Natural killer cell treated with Interleukin-12 subunit alpha and Interleukin-12 subunit beta and Interleukin-15 and Interleukin-18, amount 100 ng/mL, for 72 hours (primary cell): ENCODE data around the gene NRXN3. TPM values are rescaled to one million over a fixed set of nuclear protein-coding genes. Genes with fewer than 3 reads are reported as not detected.

Experiments
- ATAC-seq, 2 donors: fragments of 150-1000 bp; cut with Tn5 transposase in 1 of 2; sonication (Bioruptor Pico), chemical (Tn5 transposase) in 1 of 2; 2 replicates each; pipeline ENCODE4 v1.10.0; 2021
- DNase-seq: peaks from one replicate; pipeline ENCODE4 v3.0.0; 2022; ENCODE audit warnings: low spot score
- H3K27ac Mint-ChIP-seq, 2 donors: 1 replicate in 1 of 2; 2 replicates in 1 of 2; pipeline ENCODE4 v1.8.0; 2022; ENCODE audit warnings: mixed read lengths in 2 of 2, mild to moderate bottlenecking in 1 of 2, moderate library complexity in 1 of 2
- H3K27me3 Mint-ChIP-seq, 2 donors: 1 replicate in 1 of 2; 2 replicates in 1 of 2; pipeline ENCODE4 v1.8.0; 2022; ENCODE audit warnings: mixed read lengths in 2 of 2
- H3K36me3 Mint-ChIP-seq: one replicate; pipeline ENCODE4 v1.8.0; 2022; ENCODE audit warnings: mixed read lengths
- H3K4me1 Mint-ChIP-seq, 2 donors: 1 replicate in 1 of 2; 2 replicates in 1 of 2; pipeline ENCODE4 v1.8.0; 2022; ENCODE audit warnings: low read depth in 2 of 2, mixed read lengths in 2 of 2, mild to moderate bottlenecking in 1 of 2
- H3K4me3 Mint-ChIP-seq: one replicate; pipeline ENCODE4 v1.8.0; 2022; ENCODE audit warnings: mixed read lengths
- H3K9me3 Mint-ChIP-seq: 2 replicates; pipeline ENCODE4 v1.8.0; 2022; ENCODE audit warnings: mixed read lengths
- total RNA-seq, 2 donors: library from RNA; stranded (reverse); gene quantifications; one replicate each; pipeline ENCODE4 v1.2.3, GENCODE V29; 2022

Gene NRXN3
- total RNA-seq, 2 donors from 2014 or later, result not detected

GRCh38 chr14:78788467-78789360, 618.5 kb downstream of the NRXN3 start:
- Mint-ChIP-seq H3K36me3 (no peaks in the 10 kb centered on the region), H3K9me3 (peaks cover 7% of the 10 kb centered on the region), H3K4me3 (no peak overlapping the region), H3K27ac (no peak overlapping the region), H3K4me1 (no peaks in the 10 kb centered on the region), H3K27me3 (no peaks in the 10 kb centered on the region)
- DNase-seq (no peak), ATAC-seq (no peak)

GRCh38 chr14:78790271-78790670, 620.1 kb downstream of the NRXN3 start:
- Mint-ChIP-seq H3K27ac (no peak overlapping the region), H3K4me1 (no peaks in the 10 kb centered on the region), H3K4me3 (no peak overlapping the region), H3K9me3 (peaks cover 4% of the 10 kb centered on the region), H3K36me3 (no peaks in the 10 kb centered on the region), H3K27me3 (no peaks in the 10 kb centered on the region)
- no peak for ATAC-seq
- no peak for DNase-seq

DNA sequence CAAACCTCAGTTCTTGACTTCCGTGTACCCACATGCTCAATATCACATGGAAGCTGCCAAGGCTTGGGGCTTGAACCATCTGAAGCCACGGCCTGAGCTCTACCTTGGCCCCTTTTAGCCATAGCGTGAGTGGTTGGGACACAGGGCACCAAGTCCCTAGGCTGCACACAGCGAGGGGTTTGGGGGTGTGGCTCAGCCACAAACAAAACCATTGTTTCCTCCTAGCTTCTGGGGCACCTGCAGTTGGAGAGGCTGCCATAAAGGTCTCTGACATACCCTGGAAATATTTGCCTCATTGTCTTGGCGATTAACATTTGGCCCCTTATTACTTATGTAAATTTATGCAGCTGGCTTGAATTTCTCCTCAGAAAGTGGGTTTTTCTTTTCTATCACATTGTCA, 628.6 kb downstream of the NRXN3 start:
- no peaks in the 10 kb centered on the region for H3K36me3 Mint-ChIP-seq
- peaks cover 10% of the 10 kb centered on the region for H3K9me3 Mint-ChIP-seq
- H3K4me3 Mint-ChIP-seq, result no peak overlapping the region
- H3K27ac Mint-ChIP-seq, result no peak overlapping the region
- H3K27me3 Mint-ChIP-seq, result no peaks in the 10 kb centered on the region
- ATAC-seq (no peak), DNase-seq (no peak)
- no peaks in the 10 kb centered on the region for H3K4me1 Mint-ChIP-seq

DNA sequence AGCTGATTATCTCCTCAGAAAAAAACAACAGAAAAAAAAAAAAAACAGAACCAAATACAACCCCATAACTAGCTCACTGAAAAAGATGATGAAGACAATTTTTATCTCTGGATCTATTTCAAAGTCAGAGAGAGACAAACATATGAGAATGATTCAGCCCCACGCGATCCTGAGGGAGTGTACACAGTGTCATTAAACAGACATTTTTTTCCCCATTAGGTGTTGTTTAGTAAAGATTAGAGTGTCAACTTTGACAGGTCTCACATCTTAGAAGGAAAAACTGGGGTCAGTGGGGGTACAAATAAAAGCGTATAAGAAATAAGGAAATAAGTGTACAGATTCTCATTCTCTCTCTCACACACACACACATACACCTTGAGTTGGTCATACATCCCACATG, 635.4 kb downstream of the NRXN3 start:
- H3K4me1 Mint-ChIP-seq, result no peaks in the 10 kb centered on the region

DNA sequence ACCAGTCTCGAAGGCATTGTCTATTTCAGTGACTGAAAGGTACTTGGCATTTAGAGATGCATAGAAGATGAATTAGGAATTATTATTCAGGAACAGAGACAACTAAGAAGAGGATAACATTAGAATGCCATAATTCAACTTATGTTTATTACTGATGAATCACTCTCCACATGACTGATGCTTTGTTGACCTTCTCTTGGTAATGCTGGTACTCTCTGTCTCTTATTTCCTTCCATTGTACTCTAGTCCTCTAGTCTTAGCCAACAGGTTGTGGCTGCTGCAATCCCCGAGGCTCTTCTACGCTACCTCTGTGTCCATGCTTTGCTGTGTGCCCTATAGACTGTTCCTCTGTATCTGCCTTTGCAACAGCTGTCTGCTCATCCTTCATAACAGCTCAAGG, 652.9 kb downstream of the NRXN3 start:
- Mint-ChIP-seq H3K27ac (no peak overlapping the region), H3K27me3 (no peaks in the 10 kb centered on the region), H3K36me3 (no peaks in the 10 kb centered on the region), H3K4me3 (no peak overlapping the region), H3K9me3 (peaks cover 3% of the 10 kb centered on the region), H3K4me1 (no peaks in the 10 kb centered on the region)
- ATAC-seq (no peak), DNase-seq (no peak)

More for the DNA sequence above, 635.4 kb downstream of the NRXN3 start:
- Mint-ChIP-seq H3K27me3 (no peaks in the 10 kb centered on the region), H3K27ac (no peak overlapping the region), H3K36me3 (no peaks in the 10 kb centered on the region), H3K4me3 (no peak overlapping the region), H3K9me3 (peaks cover 12% of the 10 kb centered on the region)
- no peak for ATAC-seq
- no peak for DNase-seq

DNA sequence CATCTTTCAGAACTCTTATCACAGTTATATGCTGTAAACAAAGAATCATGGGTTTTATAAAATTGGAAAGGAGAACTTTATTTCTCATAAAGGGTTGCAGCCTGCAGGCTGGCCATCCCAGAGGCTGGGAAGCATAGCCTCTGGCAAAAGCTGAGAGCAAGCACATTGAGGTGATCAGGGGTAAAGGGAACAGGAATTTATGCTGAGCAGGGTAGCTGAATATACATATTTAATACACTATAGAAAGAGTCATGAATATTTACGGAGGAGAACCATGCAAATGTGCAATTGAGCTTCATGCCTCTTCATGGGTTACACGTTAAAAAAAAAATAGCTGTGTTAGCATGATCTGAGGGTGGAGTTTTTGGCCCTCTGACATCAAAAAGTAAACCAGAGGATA, 653.3 kb downstream of the NRXN3 start:
- peaks cover 3% of the 10 kb centered on the region for H3K9me3 Mint-ChIP-seq
- no peaks in the 10 kb centered on the region for H3K27me3 Mint-ChIP-seq
- no peaks in the 10 kb centered on the region for H3K4me1 Mint-ChIP-seq
- H3K27ac Mint-ChIP-seq, result no peak overlapping the region
- H3K36me3 Mint-ChIP-seq, result no peaks in the 10 kb centered on the region
- DNase-seq (no peak), ATAC-seq (no peak)
- H3K4me3 Mint-ChIP-seq, result no peak overlapping the region

- Mint-ChIP-seq H3K4me3 (no peak overlapping the region), H3K27me3 (no peaks in the 10 kb centered on the region)
- no peak for ATAC-seq
Measured at GRCh38 chr14:78829274-78829673, 659.1 kb downstream of the NRXN3 start.

GRCh38 chr14:78834766-78835451, 664.7 kb downstream of the NRXN3 start:
- no peak overlapping the region for H3K27ac Mint-ChIP-seq
- H3K4me1 Mint-ChIP-seq, result no peaks in the 10 kb centered on the region
- H3K4me3 Mint-ChIP-seq, result no peak overlapping the region
- ATAC-seq, result no peak
- H3K27me3 Mint-ChIP-seq, result no peaks in the 10 kb centered on the region
- no peak for DNase-seq
- no peaks in the 10 kb centered on the region for H3K36me3 Mint-ChIP-seq
- no peaks in the 10 kb centered on the region for H3K9me3 Mint-ChIP-seq

More at GRCh38 chr14:78829274-78829673, 659.1 kb downstream of the NRXN3 start:
- H3K36me3 Mint-ChIP-seq, result no peaks in the 10 kb centered on the region
- no peaks in the 10 kb centered on the region for H3K9me3 Mint-ChIP-seq
- no peaks in the 10 kb centered on the region for H3K4me1 Mint-ChIP-seq
- H3K27ac Mint-ChIP-seq, result no peak overlapping the region
- DNase-seq, result no peak

DNA sequence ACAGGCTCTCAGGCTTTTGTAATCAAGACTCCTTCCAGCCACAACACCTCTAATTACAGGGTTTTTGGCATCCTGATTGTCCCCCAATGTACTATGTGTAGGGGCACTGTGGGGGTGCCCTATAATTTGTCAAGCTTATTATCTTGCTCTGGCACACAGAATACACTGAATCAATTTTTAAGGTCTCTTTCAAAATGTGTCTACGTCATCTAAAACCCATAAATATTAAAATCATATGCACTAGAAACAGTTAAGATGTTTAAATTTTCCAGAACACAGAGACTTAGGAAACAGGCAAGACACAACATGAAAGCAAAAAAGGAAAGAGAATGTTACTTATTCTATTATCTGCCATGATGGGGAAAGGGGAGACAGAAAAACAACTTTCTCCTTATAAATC, 665.7 kb downstream of the NRXN3 start:
- Mint-ChIP-seq H3K27me3 (no peaks in the 10 kb centered on the region), H3K36me3 (no peaks in the 10 kb centered on the region), H3K9me3 (no peaks in the 10 kb centered on the region), H3K4me3 (no peak overlapping the region), H3K27ac (no peak overlapping the region), H3K4me1 (no peaks in the 10 kb centered on the region)
- ATAC-seq (no peak), DNase-seq (no peak)

DNA sequence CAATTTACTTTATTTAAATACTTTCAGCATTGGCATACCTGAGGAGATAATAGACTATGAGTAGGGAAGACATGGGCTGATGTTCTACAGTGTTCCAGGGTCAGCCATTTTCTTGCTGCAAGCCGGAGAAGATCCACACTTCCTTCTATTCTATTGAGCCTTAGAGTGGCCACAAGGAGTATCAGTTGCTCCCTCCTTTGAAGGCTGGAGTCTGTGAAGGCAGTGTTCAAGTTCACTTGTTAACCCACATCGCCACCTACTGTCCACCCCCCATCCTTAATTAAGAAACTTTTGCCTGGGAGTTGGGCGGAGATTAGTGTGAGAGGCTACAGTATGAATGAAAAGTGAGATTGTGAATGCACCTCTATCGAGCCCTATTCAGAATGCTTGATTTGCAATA, 666.6 kb downstream of the NRXN3 start:
- ATAC-seq (no peak), DNase-seq (no peak)
- H3K4me3 Mint-ChIP-seq, result no peak overlapping the region
- H3K9me3 Mint-ChIP-seq, result no peaks in the 10 kb centered on the region
- no peak overlapping the region for H3K27ac Mint-ChIP-seq
- H3K27me3 Mint-ChIP-seq, result no peaks in the 10 kb centered on the region
- no peaks in the 10 kb centered on the region for H3K4me1 Mint-ChIP-seq
- no peaks in the 10 kb centered on the region for H3K36me3 Mint-ChIP-seq

DNA sequence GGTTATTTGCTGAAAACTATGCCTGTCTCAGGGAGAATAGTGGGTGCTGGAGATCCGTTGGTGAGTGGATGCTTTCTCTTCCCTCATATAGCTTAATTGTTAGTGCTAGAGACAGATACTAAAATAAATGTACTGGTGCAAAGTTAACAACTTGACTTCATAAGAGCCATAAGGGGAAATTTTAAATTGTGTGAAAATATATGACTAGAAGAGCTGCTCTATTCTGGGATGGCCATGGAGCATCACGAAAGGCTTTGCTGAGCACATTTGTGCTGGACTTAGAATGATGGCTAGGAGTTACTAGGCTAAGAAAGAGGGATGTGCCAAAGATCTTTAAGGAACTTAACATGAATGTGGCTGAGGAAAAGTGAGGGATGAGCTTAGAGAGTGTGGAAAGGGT, 668.8 kb downstream of the NRXN3 start:
- no peaks in the 10 kb centered on the region for H3K27me3 Mint-ChIP-seq
- H3K27ac Mint-ChIP-seq, result no peak overlapping the region
- ATAC-seq, result no peak

GRCh38 chr14:78840898-78841297, 670.7 kb downstream of the NRXN3 start:
- ATAC-seq, result no peak
- Mint-ChIP-seq H3K4me3 (no peak overlapping the region), H3K27ac (no peak overlapping the region), H3K4me1 (no peaks in the 10 kb centered on the region), H3K27me3 (no peaks in the 10 kb centered on the region), H3K36me3 (no peaks in the 10 kb centered on the region), H3K9me3 (no peaks in the 10 kb centered on the region)
- no peak for DNase-seq

More for the DNA sequence above, 668.8 kb downstream of the NRXN3 start:
- Mint-ChIP-seq H3K4me1 (no peaks in the 10 kb centered on the region), H3K4me3 (no peak overlapping the region), H3K9me3 (no peaks in the 10 kb centered on the region), H3K36me3 (no peaks in the 10 kb centered on the region)
- no peak for DNase-seq

DNA sequence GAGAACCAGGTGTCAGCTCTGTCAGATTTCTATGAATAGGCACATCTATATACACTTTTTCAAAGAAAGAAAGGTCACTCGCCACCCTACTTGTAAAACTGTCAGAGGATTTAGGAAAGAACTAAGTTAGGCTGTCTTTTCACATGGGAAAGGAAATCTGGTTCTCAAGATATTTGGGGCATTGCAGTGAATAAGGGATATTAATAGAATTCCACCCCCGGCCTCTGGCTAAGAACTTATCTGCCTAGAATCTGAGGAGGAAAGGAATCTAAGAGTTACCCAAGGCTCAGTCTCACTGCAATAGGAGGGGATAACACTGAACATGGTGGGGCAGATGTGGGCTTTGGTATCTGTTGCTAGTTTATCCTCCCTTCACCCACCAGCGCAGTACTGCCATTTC, 677.6 kb downstream of the NRXN3 start:
- H3K27ac Mint-ChIP-seq, result no peak overlapping the region
- ATAC-seq (no peak), DNase-seq (no peak)
- H3K27me3 Mint-ChIP-seq, result no peaks in the 10 kb centered on the region
- H3K4me1 Mint-ChIP-seq, result no peaks in the 10 kb centered on the region
- no peaks in the 10 kb centered on the region for H3K36me3 Mint-ChIP-seq
- H3K4me3 Mint-ChIP-seq, result no peak overlapping the region
- no peaks in the 10 kb centered on the region for H3K9me3 Mint-ChIP-seq

DNA sequence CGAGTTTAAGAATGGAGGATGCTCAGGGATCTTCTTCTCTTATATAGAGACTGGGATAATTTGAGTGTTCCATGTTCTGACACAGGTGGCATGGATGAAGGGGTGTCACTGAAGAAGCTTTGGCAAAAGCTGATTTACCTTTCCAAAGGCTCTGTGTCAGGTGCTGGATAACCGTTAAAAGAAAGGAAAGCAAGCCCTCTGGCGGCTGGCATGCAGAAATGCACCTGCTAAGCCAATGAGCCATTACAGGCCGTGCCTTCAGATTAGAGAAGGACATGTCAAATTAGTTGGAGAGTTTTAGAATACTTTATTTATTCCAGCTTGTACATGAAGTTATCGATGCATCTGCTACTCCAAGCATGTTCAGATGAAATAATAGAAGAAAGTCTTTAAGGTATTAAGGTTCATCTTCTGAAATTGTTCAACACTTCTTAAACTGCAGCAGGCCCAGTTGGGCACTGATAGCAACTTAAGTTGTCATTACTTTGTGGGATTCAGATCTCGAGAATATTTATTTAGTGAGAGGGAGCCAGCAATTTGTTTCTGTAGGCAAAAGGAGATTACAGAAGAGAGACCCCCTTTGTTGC, 678.2 kb downstream of the NRXN3 start:
- Mint-ChIP-seq H3K9me3 (no peaks in the 10 kb centered on the region), H3K36me3 (no peaks in the 10 kb centered on the region), H3K27ac (no peak overlapping the region), H3K4me1 (no peaks in the 10 kb centered on the region), H3K4me3 (no peak overlapping the region), H3K27me3 (no peaks in the 10 kb centered on the region)
- no peak for ATAC-seq
- DNase-seq, result no peak
